Small intestine (tissue), 16 donors: Measurements from ENCODE around the gene BCAS3. TPM values are rescaled to one million over a fixed set of nuclear protein-coding genes. Genes with fewer than 3 reads are reported as not detected.

ENCODE experiments used
- DNase-seq, 2 donors: peaks; one replicate each; pipeline versions ENCODE4 v3.0.0 to v3.0.0-alpha.2; 2013
- FAIRE-seq: peaks from 2 replicates; lab custom pipeline; 2012; peaks lifted over from hg19 to GRCh38; lab: Jason Lieb, UNC
- H3K27ac ChIP-seq, 3 donors: one replicate each; pipeline ENCODE4 v1.5.1; 2013; ENCODE audit warnings: low read length in 2 of 3, mild to moderate bottlenecking in 2 of 3, control low read depth in 1 of 3, inconsistent platforms in 1 of 3, low read depth in 1 of 3, moderate library complexity in 1 of 3
- H3K27me3 ChIP-seq, 3 donors: one replicate each; pipeline ENCODE4 v1.6.1; 2013; ENCODE audit warnings: low read length in 3 of 3, inconsistent platforms in 1 of 3; ENCODE audit not compliant: control insufficient read depth in 3 of 3, insufficient read depth in 3 of 3
- H3K36me3 ChIP-seq, 3 donors: one replicate each; pipeline ENCODE4 v1.6.1; 2013; ENCODE audit warnings: low read length in 3 of 3, inconsistent platforms in 1 of 3, low read depth in 1 of 3, mild to moderate bottlenecking in 1 of 3, moderate library complexity in 1 of 3; ENCODE audit not compliant: control insufficient read depth in 3 of 3, insufficient read depth in 2 of 3
- H3K4me1 ChIP-seq, 3 donors: one replicate each; pipeline ENCODE4 v1.6.1; 2013; ENCODE audit warnings: low read length in 2 of 3, inconsistent platforms in 1 of 3, low read depth in 1 of 3, mild to moderate bottlenecking in 1 of 3, moderate library complexity in 1 of 3; ENCODE audit not compliant: control insufficient read depth in 3 of 3, insufficient read depth in 2 of 3
- H3K4me3 ChIP-seq, 3 donors: one replicate each; pipeline ENCODE4 v1.5.1; 2013; ENCODE audit warnings: low read length in 3 of 3, control low read depth in 1 of 3, inconsistent platforms in 1 of 3, low read depth in 1 of 3, mild to moderate bottlenecking in 1 of 3, moderate library complexity in 1 of 3
- H3K9me3 ChIP-seq, 2 donors: one replicate each; pipeline ENCODE4 v1.6.1; 2013; ENCODE audit warnings: low read depth in 1 of 2, low read length in 1 of 2; ENCODE audit not compliant: control insufficient read depth in 2 of 2, insufficient read depth in 1 of 2
- WGBS, 3 donors: extraction: QIAGEN DNeasy Blood & Tissue Kit; methylation state at CpG; one replicate each; pipeline ENCODE4 v1.1.7; 2013; 5-methylcytosine and 5-hydroxymethylcytosine counted together
- long read RNA-seq, 10 donors: transcript quantifications; one replicate each; lab custom pipeline, GENCODE V29; 2026
- polyA plus RNA-seq, 4 donors: library from polyadenylated mRNA; stranded (reverse) in 3 of 4; unstranded in 1 of 4; fragments of 200-250 nt in 3 of 4; fragments of 120-200 nt in 1 of 4; gene quantifications; one replicate each; pipeline versions ENCODE4 v1.2.1 to v1.2.3, GENCODE V29; 2013
- donor health status: healthy with polysubstance abuse.
- donor health status: control.
- donor health status: control.
- donor health status: Bipolar disorder and iron deficiency.
- donor health status: healthy.

Gene BCAS3
- polyA plus RNA-seq: 10 to 100 TPM in 1 of 4 donors, 1 to 10 TPM in 3; 4.4 to 10.5 (median 4.8) TPM
- long read RNA-seq, donor 1: 0 reads
- long read RNA-seq, donor 2: 0 reads
- long read RNA-seq, donor 3, full-length matches to known transcripts: 4 of 4 reads
- long read RNA-seq, donor 3, partial matches to known transcripts: 0 of 4 reads
- long read RNA-seq, donor 3, other reads (novel, unspliced or antisense): 0 of 4 reads
- long read RNA-seq, donor 4: 0 reads
- long read RNA-seq, donor 5: 0 reads
- long read RNA-seq, donor 6, full-length matches to known transcripts: 1 of 1 reads
- long read RNA-seq, donor 6, partial matches to known transcripts: 0 of 1 reads
- long read RNA-seq, donor 6, other reads (novel, unspliced or antisense): 0 of 1 reads
- long read RNA-seq, donor 7, full-length matches to known transcripts: 3 of 3 reads
- long read RNA-seq, donor 7, partial matches to known transcripts: 0 of 3 reads
- long read RNA-seq, donor 7, other reads (novel, unspliced or antisense): 0 of 3 reads
- long read RNA-seq, donor 8: 0 reads
- long read RNA-seq, donor 9: 0 reads
- long read RNA-seq, donor 10, full-length matches to known transcripts: 4 of 4 reads
- long read RNA-seq, donor 10, partial matches to known transcripts: 0 of 4 reads
- long read RNA-seq, donor 10, other reads (novel, unspliced or antisense): 0 of 4 reads

DNA sequence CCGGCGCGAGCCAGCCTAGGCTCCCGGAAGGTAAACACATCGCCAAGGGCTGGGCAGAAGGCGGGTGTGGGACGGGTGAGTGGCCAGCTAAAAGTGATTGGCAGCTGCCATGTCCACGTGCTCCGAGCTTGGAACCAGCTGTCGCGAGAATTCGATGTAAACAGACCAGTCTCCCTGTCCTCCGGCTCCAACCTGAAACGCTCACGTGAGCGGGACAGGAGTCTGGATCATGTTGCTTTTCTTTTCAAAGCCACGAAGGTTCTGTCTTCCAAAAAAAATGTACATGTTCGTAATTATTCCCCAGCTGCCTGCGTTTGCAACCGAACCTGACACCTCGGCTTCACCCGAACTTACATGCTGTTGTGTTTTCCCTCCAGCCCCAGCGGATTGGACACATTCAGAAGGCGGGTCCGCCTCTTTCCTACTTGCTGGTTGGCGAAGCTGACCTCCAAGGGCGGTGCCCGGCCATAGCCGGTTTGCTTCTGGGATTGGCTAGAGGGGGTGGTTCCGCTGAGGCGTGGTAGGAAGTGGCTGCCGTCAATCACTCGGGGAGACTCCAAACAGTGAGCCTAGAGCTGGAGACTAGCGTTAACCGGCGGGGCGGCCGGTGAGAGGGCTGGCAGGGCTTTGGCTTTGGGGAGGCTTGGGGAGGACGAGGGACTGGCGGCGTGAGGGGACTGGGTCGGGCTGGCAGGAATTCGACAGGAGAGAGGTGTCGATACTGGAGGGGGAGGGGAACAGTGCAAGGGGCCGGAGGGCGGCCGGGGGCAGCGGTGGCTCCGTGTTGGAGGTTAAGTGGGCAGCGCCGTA lies at the start of gene BCAS3:
Gene BCAS3, plus strand, starts transcription at position 544 of the 810 bp plus-strand sequence.
- peak within 1 kb of the TSS; percentile 55 to 88 (median 73) for H3K4me3 ChIP-seq
- DNase-seq (peak; percentile 98 to 100), FAIRE-seq (no peak)
- H3K36me3 ChIP-seq: no peaks in the 10 kb centered on the region
- no peaks in the 10 kb centered on the region for H3K27me3 ChIP-seq
- peaks cover 0 to 4% (median 0%) of the 10 kb centered on the region in 3 donors for H3K4me1 ChIP-seq
- no peaks in the 10 kb centered on the region for H3K9me3 ChIP-seq
- WGBS, 3 donors: 0% methylated on average over 51 of the region's 51 CpGs
- H3K27ac ChIP-seq: peak within 1 kb of the TSS; percentile 35 to 74 (median 62)

GRCh38 chr17:60628252-60628889 lies 49.3 kb upstream of the BCAS3 start:
- H3K9me3 ChIP-seq: no peaks in the 10 kb centered on the region
- H3K27me3 ChIP-seq: no peaks in the 10 kb centered on the region
- H3K36me3 ChIP-seq: peaks cover 0 to 29% (median 6%) of the 10 kb centered on the region in 3 donors
- no peaks in the 10 kb centered on the region for H3K4me1 ChIP-seq
- WGBS, 3 donors: 85 to 89% (median 87%) methylated on average over 6 of the region's 6 CpGs
- no peak overlapping the region for H3K4me3 ChIP-seq
- H3K27ac ChIP-seq: no peak overlapping the region
- DNase-seq (peak in 1 of 2 donors; percentile 47), FAIRE-seq (no peak)

- H3K36me3 ChIP-seq: peaks cover 0 to 29% (median 6%) of the 10 kb centered on the region in 3 donors
- no peaks in the 10 kb centered on the region for H3K9me3 ChIP-seq
- no peaks in the 10 kb centered on the region for H3K27me3 ChIP-seq
- H3K27ac ChIP-seq: no peak overlapping the region
- H3K4me3 ChIP-seq: no peak overlapping the region
- WGBS, 3 donors: 91 to 93% (median 92%) methylated on average over 2 of the region's 2 CpGs
- DNase-seq: no peak
- FAIRE-seq: no peak
- no peaks in the 10 kb centered on the region for H3K4me1 ChIP-seq
These were observed 48.5 kb upstream of the BCAS3 start for GRCh38 chr17:60629120-60629519.

DNA sequence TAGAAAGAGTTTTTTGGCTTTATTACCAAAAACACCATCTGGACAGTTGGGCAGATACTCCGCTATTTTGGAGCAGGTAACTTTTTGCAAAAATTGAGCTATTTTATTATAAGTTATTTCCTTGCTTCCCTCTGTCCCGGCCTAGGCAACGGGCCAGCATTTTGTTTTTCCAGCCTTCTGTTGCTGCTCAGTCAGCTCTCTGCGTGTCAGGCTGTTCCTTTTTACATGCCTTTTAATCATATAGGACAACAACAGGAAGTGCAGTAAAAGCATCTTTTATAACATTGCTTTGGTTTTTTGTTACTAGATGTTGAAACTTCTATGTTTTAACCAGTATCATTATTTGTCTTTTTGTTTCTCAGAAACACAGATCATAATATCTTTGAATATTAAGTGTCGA lies 47.3 kb upstream of the BCAS3 start:
- H3K36me3 ChIP-seq: peaks cover 1 to 30% (median 6%) of the 10 kb centered on the region in 3 donors
- no peaks in the 10 kb centered on the region for H3K9me3 ChIP-seq
- WGBS, 3 donors: 68 to 94% (median 92%) methylated on average over 5 of the region's 5 CpGs
- H3K4me3 ChIP-seq: no peak overlapping the region
- no peak for DNase-seq
- H3K27ac ChIP-seq: no peak overlapping the region
- FAIRE-seq: no peak
- no peaks in the 10 kb centered on the region for H3K27me3 ChIP-seq
- H3K4me1 ChIP-seq: no peaks in the 10 kb centered on the region

GRCh38 chr17:60631119-60631518 lies 46.5 kb upstream of the BCAS3 start:
- Histone ChIP-seq H3K9me3 (no peaks in the 10 kb centered on the region), H3K4me1 (no peaks in the 10 kb centered on the region), H3K27me3 (no peaks in the 10 kb centered on the region), H3K4me3 (no peak overlapping the region), H3K36me3 (peaks cover 8 to 36% (median 10%) of the 10 kb centered on the region in 3 donors), H3K27ac (no peak overlapping the region)
- no peak for FAIRE-seq
- WGBS, 3 donors: 92 to 96% (median 92%) methylated on average over 6 of the region's 6 CpGs
- no peak for DNase-seq

- WGBS, 3 donors: 84 to 90% (median 86%) methylated on average over 2 of the region's 2 CpGs
- Histone ChIP-seq H3K9me3 (no peaks in the 10 kb centered on the region), H3K27ac (no peak overlapping the region), H3K36me3 (peaks cover 6 to 40% (median 10%) of the 10 kb centered on the region in 3 donors), H3K27me3 (no peaks in the 10 kb centered on the region), H3K4me3 (no peak overlapping the region), H3K4me1 (no peaks in the 10 kb centered on the region)
- DNase-seq: no peak
- no peak for FAIRE-seq
These were observed 40.0 kb upstream of the BCAS3 start for GRCh38 chr17:60637683-60638082.

GRCh38 chr17:60639019-60639330 lies 38.7 kb upstream of the BCAS3 start:
- DNase-seq (no peak), FAIRE-seq (no peak)
- Histone ChIP-seq H3K9me3 (no peaks in the 10 kb centered on the region), H3K27ac (no peak overlapping the region), H3K4me1 (no peaks in the 10 kb centered on the region), H3K27me3 (no peaks in the 10 kb centered on the region), H3K36me3 (peaks cover 6 to 40% (median 10%) of the 10 kb centered on the region in 3 donors), H3K4me3 (no peak overlapping the region)
- 75 to 83% (median 79%) methylated on average over 4 of the region's 4 CpGs for WGBS, 3 donors

DNA sequence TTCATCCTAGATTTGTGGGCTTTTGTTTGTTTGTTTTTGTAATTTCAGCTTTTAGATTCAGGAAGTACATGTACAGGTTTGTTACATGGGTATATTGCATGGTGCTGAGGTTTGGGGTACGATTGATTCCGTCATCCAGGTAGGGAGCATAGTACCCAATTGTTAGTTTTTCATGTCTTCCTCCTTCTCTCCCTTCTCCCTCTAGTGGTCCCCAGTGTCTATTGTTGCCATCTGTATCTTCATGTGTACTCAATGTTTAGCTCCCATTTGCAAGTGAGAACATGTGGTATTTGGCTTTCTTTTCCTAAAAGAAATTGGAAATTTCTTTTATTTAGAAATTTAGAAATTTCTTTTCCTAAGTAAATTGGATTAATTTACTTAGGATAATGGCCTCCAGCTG lies 37.1 kb upstream of the BCAS3 start:
- peak in 1 of 2 donors; percentile 11 for DNase-seq
- H3K27me3 ChIP-seq: no peaks in the 10 kb centered on the region
- no peak for FAIRE-seq
- no peak overlapping the region for H3K27ac ChIP-seq
- no peak overlapping the region for H3K4me3 ChIP-seq
- no peaks in the 10 kb centered on the region for H3K4me1 ChIP-seq
- no peaks in the 10 kb centered on the region for H3K9me3 ChIP-seq
- WGBS, 3 donors: 70 to 81% (median 80%) methylated on average over 2 of the region's 2 CpGs
- H3K36me3 ChIP-seq: peaks cover 6 to 32% (median 7%) of the 10 kb centered on the region in 3 donors
